HEK293T (cell line): ENCODE data around the gene KSR2.

Experiments
- BHLHE40 ChIP-seq: fragments of 450-650 bp; IDR thresholded peaks from 2 replicates; pipeline ENCODE4 v1.6.1; 2016; ENCODE audit warnings: mild to moderate bottlenecking, moderate library complexity, borderline replicate concordance
- CTBP1 ChIP-seq: fragments of 450-650 bp; IDR thresholded peaks from 2 replicates; pipeline ENCODE4 v1.6.1; 2016; ENCODE audit warnings: borderline replicate concordance
- FOXA1 ChIP-seq: fragments of 450-650 bp; IDR thresholded peaks from 2 replicates; pipeline ENCODE4 v1.6.1; 2016; ENCODE audit warnings: mild to moderate bottlenecking
- HDGF ChIP-seq: fragments of 450-650 bp; IDR thresholded peaks from 2 replicates; pipeline ENCODE4 v1.6.1; 2017; ENCODE audit warnings: antibody characterized with exemption, borderline replicate concordance
- NFRKB ChIP-seq: fragments of 450-650 bp; IDR thresholded peaks from 2 replicates; pipeline ENCODE4 v1.6.1; 2016; ENCODE audit warnings: mild to moderate bottlenecking, moderate library complexity
- SUZ12 ChIP-seq: fragments of 450-650 bp; IDR thresholded peaks from 2 replicates; pipeline ENCODE4 v1.6.1; 2016; ENCODE audit warnings: mild to moderate bottlenecking

DNA sequence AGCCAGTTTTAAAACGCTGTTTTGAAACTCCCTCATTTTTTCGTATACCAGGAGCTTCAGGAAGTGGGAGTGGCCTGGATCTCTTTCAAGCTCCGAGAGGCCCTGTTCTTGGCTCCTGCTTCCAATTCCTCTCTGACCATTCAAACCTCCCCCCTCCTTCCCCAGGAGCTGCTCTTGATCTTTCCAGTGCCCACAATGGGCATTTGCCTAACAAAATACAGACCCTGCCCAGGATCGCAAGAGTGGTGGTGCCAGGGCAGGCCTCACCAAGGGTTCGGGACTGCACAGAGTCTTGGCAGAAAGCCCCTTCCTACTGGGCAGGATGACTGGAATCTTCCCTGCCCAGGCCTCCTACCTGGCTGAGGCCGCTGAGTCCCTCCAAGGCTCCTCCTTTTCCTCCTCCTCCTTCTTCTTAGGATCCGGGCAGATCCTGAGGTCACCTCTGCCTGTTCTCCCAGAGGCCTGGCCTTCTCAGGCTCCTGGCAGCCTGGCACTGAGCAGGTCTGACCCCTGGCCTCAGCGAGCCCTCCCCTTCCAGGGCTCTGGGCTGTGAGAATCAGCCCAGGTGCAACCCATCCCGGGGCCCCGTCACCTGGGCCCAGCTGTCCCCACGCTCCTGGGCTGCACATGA, 560.5 kb downstream of the KSR2 start:
- TF ChIP-seq NFRKB (no peak), FOXA1 (no peak), HDGF (no peak), SUZ12 (no peak), BHLHE40 (no peak), CTBP1 (no peak)
